EL (cell line): Measurements from ENCODE around the gene NKX2-8.
"Not testable (repeated sequence)": the region's sequence is repeated elsewhere in the genome, so short reads cannot be mapped to it uniquely, and the experiment has no call there.

Experiments
- DNase-seq: peaks from one replicate; pipeline ENCODE4 v3.0.0-alpha.2; 2016

The NKX2-8 gene

DNA sequence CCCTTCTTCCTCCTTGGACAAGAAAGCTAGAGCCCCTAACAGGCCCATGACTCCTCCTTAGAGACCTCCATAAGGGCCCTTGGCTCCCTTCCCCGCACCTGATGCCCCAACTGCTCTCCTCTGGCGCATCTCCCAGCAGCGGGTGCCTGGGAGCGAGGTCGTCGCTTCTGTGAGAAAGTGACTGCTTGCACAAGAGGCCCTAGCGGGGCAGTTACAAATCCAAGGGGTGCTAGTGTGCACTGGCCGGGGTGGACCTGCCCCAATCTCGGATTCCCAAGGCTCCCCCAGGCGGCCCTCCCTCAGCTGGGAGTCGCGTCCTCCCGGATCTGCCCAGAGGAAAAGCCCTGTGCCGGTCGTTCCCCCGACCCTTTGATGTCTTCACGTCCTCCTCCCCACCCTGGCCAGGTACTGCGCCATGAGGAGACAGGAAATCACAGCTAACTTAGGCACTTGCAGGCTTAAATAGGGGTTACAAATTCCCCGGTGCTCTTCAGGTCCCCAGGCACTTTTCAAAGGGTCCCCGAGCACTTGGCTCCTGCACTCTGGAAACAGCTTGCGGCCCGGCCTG lies 2.8 kb downstream of the NKX2-8 start:
- DNase-seq = no peak

DNA sequence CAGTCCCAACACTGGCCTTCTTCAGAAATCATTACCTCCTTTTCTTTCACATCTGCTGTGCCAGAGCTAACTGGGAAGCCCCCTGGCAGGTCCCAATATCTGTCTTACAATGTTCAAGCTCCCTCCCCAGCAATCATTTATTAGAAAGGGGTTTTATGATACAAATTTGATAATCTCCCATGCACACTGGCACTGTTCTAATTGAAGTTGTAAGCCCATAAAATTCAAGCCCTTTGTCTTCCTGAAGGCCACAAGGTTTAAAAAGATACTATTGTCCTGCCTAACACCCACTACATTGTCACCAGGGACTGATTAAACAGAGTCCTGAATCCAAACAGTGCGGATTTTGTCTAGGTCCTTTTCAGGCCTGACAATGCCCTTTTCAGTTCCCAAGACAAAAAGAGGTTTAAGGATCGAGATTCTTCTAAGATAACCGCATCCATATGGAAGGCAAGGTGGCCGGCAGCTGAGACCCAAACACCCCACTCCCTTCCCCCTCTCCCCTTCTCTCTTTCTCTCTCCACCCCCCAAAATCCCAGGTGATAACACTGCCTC lies 3.3 kb downstream of the NKX2-8 start:
- no peak for DNase-seq

DNA sequence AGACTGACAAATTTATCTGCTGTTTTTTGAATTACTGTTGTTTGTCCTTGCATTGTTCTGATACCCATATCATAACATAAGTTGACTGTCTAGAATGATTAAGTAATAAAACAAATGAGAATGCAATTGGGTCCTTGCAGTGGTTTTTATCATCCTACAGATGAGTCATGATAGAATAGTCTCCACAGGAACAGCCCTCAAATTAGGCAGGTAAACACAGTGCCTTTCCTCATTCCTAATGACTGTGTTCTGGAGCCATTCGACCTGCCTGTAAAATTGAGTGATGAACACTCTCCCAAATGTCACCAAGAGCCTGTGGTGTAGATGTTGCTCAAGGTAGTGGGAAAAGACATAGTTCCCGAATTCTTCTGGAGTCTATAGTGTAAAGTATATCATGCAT lies 12.3 kb downstream of the NKX2-8 start:
- DNase-seq = no peak

DNA sequence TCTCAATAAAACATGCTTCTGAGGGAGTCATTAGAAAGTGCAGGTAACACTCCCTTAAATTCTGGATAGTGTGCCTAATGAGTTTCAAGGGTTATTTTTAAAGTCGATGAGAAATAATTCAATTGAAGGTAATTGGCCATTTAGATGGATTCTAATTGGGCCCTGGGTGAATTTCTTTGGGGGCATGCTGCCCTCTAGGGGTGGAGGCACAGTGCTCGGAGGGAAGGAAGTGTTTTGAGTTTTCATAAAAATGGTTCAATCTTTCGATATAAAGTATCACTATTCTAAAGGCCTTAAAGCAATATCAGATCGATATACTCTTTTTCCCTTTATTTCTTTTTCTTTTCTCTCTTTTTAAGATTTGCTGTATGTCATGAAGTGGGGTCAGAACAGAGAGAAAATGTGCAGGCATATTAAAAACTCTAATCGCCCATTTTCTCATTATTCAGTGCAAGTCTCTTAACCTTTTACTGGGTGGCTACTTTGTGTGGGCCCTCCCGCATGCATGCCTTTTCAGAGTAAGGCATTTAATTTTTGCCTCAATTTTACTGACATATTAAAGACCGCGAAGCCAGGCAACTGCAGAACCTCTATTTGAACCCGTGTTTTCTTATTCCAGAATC lies 25.5 kb downstream of the NKX2-8 start:
- peak; percentile 17 for DNase-seq

GRCh38 chr14:36555998-36556743 lies 26.2 kb downstream of the NKX2-8 start:
- no peak for DNase-seq

GRCh38 chr14:36553656-36554260 lies 28.7 kb downstream of the NKX2-8 start:
- DNase-seq = peak; percentile 29

DNA sequence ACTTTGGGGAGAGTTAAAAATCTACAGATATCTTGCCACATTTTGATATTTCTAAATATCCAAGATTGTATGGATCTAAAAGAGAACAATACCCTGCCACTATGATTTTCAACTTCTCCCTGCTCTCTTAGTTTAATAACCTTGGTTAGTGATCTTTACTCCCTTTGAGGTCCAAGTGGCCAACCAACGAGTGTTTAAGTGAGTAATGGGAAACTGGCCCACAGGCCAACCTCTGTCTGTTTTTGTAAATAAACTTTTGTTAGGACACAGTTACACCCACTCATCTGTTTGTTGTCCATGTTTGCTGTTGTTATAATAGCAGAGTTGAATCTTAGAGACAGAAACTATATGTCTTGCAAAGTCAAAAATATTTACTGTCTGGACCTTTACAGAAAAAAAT lies 31.5 kb downstream of the NKX2-8 start:
- DNase-seq = no peak

GRCh38 chr14:36544280-36544679 lies 38.1 kb downstream of the NKX2-8 start:
- DNase-seq = not testable (repeated sequence)

DNA sequence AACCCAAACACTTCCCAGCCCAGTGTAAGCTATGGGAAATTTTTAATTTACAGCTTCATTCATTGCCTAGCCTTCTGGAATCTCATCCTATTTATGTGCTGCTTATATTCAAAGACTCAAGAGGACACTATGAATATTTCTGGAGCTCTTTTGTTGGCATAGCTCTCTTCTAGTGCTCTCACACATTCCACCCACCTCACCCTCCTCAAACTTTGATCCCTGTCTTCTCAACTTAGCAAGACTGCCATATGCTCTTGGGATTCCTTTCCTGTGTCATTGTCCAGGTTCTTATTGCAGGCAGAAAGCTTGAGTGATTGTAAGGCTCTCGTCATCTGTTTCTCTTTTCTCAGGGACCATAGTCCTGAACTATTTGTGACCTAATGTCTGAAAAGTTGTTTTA lies 44.4 kb downstream of the NKX2-8 start:
- DNase-seq = no peak
